ENCODE data around the gene CRMP1. TPM values are rescaled to one million over a fixed set of nuclear protein-coding genes. Genes with fewer than 3 reads are reported as not detected.

CRMP1 gene
- total and polyA plus RNA-seq, 2 of the 8 experiments (the other 6 are each of a cell fraction or from before 2014, with no cell fraction given), result 120 to 131 TPM

- Histone ChIP-seq H2BK15ac (ENCODE audit: low read length) (no peak overlapping the region), H2AFZ (ENCODE audit: low read length) (no peak overlapping the region), H3K9ac (replicated peaks in 1 of 4; ENCODE audit: extremely low read depth in 1 of 4, low read depth in 3 of 4, low read length in 3 of 4) (no peak overlapping the region), H2BK5ac (ENCODE audit: low read depth, low read length) (no peak overlapping the region), H3K4me2 (ENCODE audit: insufficient read depth in 1 of 2, low read depth in 2 of 2, low read length in 2 of 2) (no peak overlapping the region), H4K91ac (replicated peaks; ENCODE audit: insufficient read length, low read length) (no peak overlapping the region), H3K4ac (replicated peaks; ENCODE audit: insufficient read length, low read depth, low read length) (no peak overlapping the region), H4K5ac (ENCODE audit: insufficient read length, low read depth, low read length) (no peak overlapping the region), H3K18ac (ENCODE audit: extremely low read depth, low read length) (no peak overlapping the region), H3K79me1 (ENCODE audit: low read depth, low read length) (peaks cover 9% of the 10 kb centered on the region), H3K23ac (ENCODE audit: insufficient read length) (no peak overlapping the region), H4K8ac (ENCODE audit: extremely low read depth, insufficient read depth, low read length) (no peak overlapping the region), H2BK20ac (ENCODE audit: low read length) (no peak overlapping the region), H3K14ac (ENCODE audit: insufficient read length) (no peak overlapping the region), H3K4me1 (replicated peaks in 1 of 4; ENCODE audit: control insufficient read depth in 3 of 4, insufficient read depth in 4 of 4, low read length in 3 of 4) (no peaks in the 10 kb centered on the region), H3K56ac (replicated peaks; ENCODE audit: insufficient read length, low read depth, low read length) (no peak overlapping the region), H4K20me1 (replicated peaks in 1 of 2; ENCODE audit: control insufficient read depth in 1 of 2, insufficient read depth in 2 of 2, low read length in 2 of 2) (peaks cover 4 to 35% of the 10 kb centered on the region in 2 experiments), H3K4me3 (ENCODE audit: extremely low read depth in 1 of 4, insufficient read depth in 2 of 4, low read depth in 3 of 4, low read length in 4 of 4) (no peak overlapping the region), H3K23me2 (ENCODE audit: low read depth, low read length) (peaks cover 1% of the 10 kb centered on the region; the same call in 1 of the 2 replicates), H2BK120ac (replicated peaks; ENCODE audit: low read depth, low read length) (no peak overlapping the region), H3K27ac (ENCODE audit: low read depth, low read length) (no peak overlapping the region), H2AK5ac (ENCODE audit: low read depth, low read length) (no peak overlapping the region), H3K9me3 (ENCODE audit: insufficient read depth in 2 of 2, low read depth in 1 of 2, low read length in 1 of 2) (no peaks in the 10 kb centered on the region), H3K36me3 (ENCODE audit: control insufficient read depth in 2 of 4, insufficient read depth in 4 of 4, low read length in 3 of 4) (peaks cover 13 to 56% (median 43%) of the 10 kb centered on the region in 4 experiments; a peak in 7 of 8 replicates), H3K79me2 (ENCODE audit: control insufficient read depth in 1 of 2, insufficient read depth in 2 of 2, low read length in 2 of 2) (no peaks in the 10 kb centered on the region), H2BK12ac (ENCODE audit: low read depth, low read length) (no peak overlapping the region), H3K27me3 (replicated peaks in 1 of 4; ENCODE audit: control insufficient read depth in 3 of 4, extremely low read depth in 1 of 4, insufficient read depth in 3 of 4, low read length in 3 of 4) (no peaks in the 10 kb centered on the region; a peak in 1 of 7 replicates)
- WGBS, 2 experiments (ENCODE audit: extremely low coverage in 1 of 2, insufficient coverage in 1 of 2, insufficient read length in 1 of 2, insufficient replicate concordance in 2 of 2, low coverage in 1 of 2, low lambda C conversion rate in 2 of 2, missing lambda C conversion rate in 1 of 2), result 92% methylated on average over 7 of the region's 7 CpGs; no CpG with 5 or more reads in 1 of the 2 experiments
- DNase-seq (ENCODE audit: low read depth in 1 of 2, low spot score in 2 of 2) (no peak), FAIRE-seq (no peak)
- ChIA-PET POLR2A (ENCODE audit: partially characterized antibody) (no interaction called here), CTCF (ENCODE audit: partially characterized antibody) (interaction anchor here (0.7 to 7.1 kb wide), 19 partner anchors 11 to 882 kb away, joined by 3 to 110 read pairs (median 4); no protein-coding TSS in a partner anchor)
- no peak for TF ChIP-seq RFX5 (IDR thresholded peaks at IDR 0.05; ENCODE audit: borderline replicate concordance, low read depth, low read length)
- TF ChIP-seq RXRA (IDR thresholded peaks at IDR 0.05; ENCODE audit: insufficient read depth, low read depth, low read length), result no peak
- no peak for TF ChIP-seq YY1 (IDR thresholded peaks at IDR 0.05; ENCODE audit: low read depth, low read length)
- no peak for TF ChIP-seq TAF7 (optimal IDR thresholded peaks at IDR 0.05; ENCODE audit: borderline replicate concordance, low read depth, low read length)
- TF ChIP-seq BRCA1 (IDR thresholded peaks at IDR 0.05; ENCODE audit: low read depth, low read length), result no peak
- TF ChIP-seq KDM4A (IDR thresholded peaks at IDR 0.05; ENCODE audit: low read depth, low read length, severe bottlenecking), result no peak
- no peak for TF ChIP-seq EGR1 (IDR thresholded peaks at IDR 0.05; ENCODE audit: borderline replicate concordance, low read depth, low read length)
- TF ChIP-seq GTF2F1 (IDR thresholded peaks at IDR 0.05; ENCODE audit: borderline replicate concordance, low read depth, low read length), result no peak
- TF ChIP-seq SIN3A (conservative IDR thresholded peaks at IDR 0.05 in 1 of 2, IDR thresholded peaks at IDR 0.05 in 1 of 2; ENCODE audit: low read depth in 1 of 2, low read length in 2 of 2), result no peak
- no peak for TF ChIP-seq PHF8 (conservative IDR thresholded peaks at IDR 0.05; ENCODE audit: low read depth, low read length)
- TF ChIP-seq NANOG (IDR thresholded peaks at IDR 0.05; ENCODE audit: insufficient read depth, low read depth, low read length, poor library complexity, severe bottlenecking), result no peak
- no peak for TF ChIP-seq SRF (IDR thresholded peaks at IDR 0.05; ENCODE audit: low read depth, low read length)
Measured at GRCh38 chr4:5824227-5824626, 68.7 kb downstream of the CRMP1 start.

Data from H1 (cell line).